ENCODE measurements around the gene AK4.

The AK4 gene

GRCh38 chr1:65269612-65270011 is 121.6 kb downstream of the AK4 start:
- no peak for DNase-seq (ENCODE audit: low spot score)
- no peak for TF ChIP-seq CTCF (IDR thresholded peaks at IDR 0.05; ENCODE audit: extremely low read depth, insufficient read depth, missing control alignments)
- in situ Hi-C loops (cut with MboI; ENCODE audit: low pct_unique_long_range_greater_than_20kb, low sequenced_read_pairs, unreplicated experiment) = no loop called here

- in situ Hi-C loops (cut with MboI; ENCODE audit: low pct_unique_long_range_greater_than_20kb, low sequenced_read_pairs, unreplicated experiment) = no loop called here
- no peak for TF ChIP-seq CTCF (IDR thresholded peaks at IDR 0.05; ENCODE audit: extremely low read depth, insufficient read depth, missing control alignments)
- no peak for DNase-seq (ENCODE audit: low spot score)
Measured at GRCh38 chr1:65276197-65276939, 128.4 kb downstream of the AK4 start.

- in situ Hi-C loops (cut with MboI; ENCODE audit: low pct_unique_long_range_greater_than_20kb, low sequenced_read_pairs, unreplicated experiment) = no loop called here
- TF ChIP-seq CTCF (IDR thresholded peaks at IDR 0.05; ENCODE audit: extremely low read depth, insufficient read depth, missing control alignments) = no peak
- no peak for DNase-seq (ENCODE audit: low spot score)
Measured at GRCh38 chr1:65277605-65278347, 129.8 kb downstream of the AK4 start.

GRCh38 chr1:65278376-65279069 is 130.5 kb downstream of the AK4 start:
- TF ChIP-seq CTCF (IDR thresholded peaks at IDR 0.05; ENCODE audit: extremely low read depth, insufficient read depth, missing control alignments) = no peak
- in situ Hi-C loops (cut with MboI; ENCODE audit: low pct_unique_long_range_greater_than_20kb, low sequenced_read_pairs, unreplicated experiment) = no loop called here
- DNase-seq (ENCODE audit: low spot score) = no peak

- TF ChIP-seq CTCF (IDR thresholded peaks at IDR 0.05; ENCODE audit: extremely low read depth, insufficient read depth, missing control alignments) = no peak
- in situ Hi-C loops (cut with MboI; ENCODE audit: low pct_unique_long_range_greater_than_20kb, low sequenced_read_pairs, unreplicated experiment) = no loop called here
- no peak for DNase-seq (ENCODE audit: low spot score)
Measured at GRCh38 chr1:65279070-65279779, 131.2 kb downstream of the AK4 start.
